Left cardiac atrium (tissue), 4 donors: ENCODE data around the gene TNRC18. TPM values are rescaled to one million over a fixed set of nuclear protein-coding genes. Genes with fewer than 3 reads are reported as not detected.
"Not testable (repeated sequence)": the region's sequence is repeated elsewhere in the genome, so short reads cannot be mapped to it uniquely, and the experiment has no call there.

Source experiments
- ATAC-seq, 2 donors: fragments of 200-7000 bp; cut with Tn5 transposase; one replicate each; pipeline ENCODE4 v1.9.1; 2020; ENCODE audit warnings: mild to moderate bottlenecking in 2 of 2, moderate library complexity in 2 of 2
- DNase-seq: peaks from one replicate; pipeline ENCODE4 v3.0.0-alpha.2; 2020
- intact Hi-C, 2 donors: fragments of 100-400 bp; cut with DNase I; formaldehyde crosslinking; loops; one replicate each; pipeline versions ENCODE4 v1.14.1 to v1.15.1; 2022 to 2023
- total RNA-seq, 2 donors: library from RNA; stranded (reverse); fragmentation: NEBNext Ultra II Directional; extraction: Animal tissue kit (Norgen Biotek cat#: 25700); gene quantifications; one replicate each; pipeline ENCODE4 v1.2.1, GENCODE V29; 2021
- donor health status: DM: no; HTN: yes; CAD: no.
- donor health status: DM: no; HTN: yes; CAD: no; lungs with severe emphysema.
- donor health status: DM: yes; HTN: yes; CAD: no.
- donor health status: Dilated cardiomyopathy.

Gene TNRC18
- total RNA-seq, 2 donors from 2014 or later: 39.4 to 44.7 TPM

GRCh38 chr7:5344342-5344741 is 79.3 kb downstream of the TNRC18 start:
- intact Hi-C loops: no loop called here

GRCh38 chr7:5343884-5344283 is 79.8 kb downstream of the TNRC18 start:
- intact Hi-C loops: no loop called here
- ATAC-seq: no peak
- DNase-seq: no peak

More at GRCh38 chr7:5344342-5344741, 79.3 kb downstream of the TNRC18 start:
- ATAC-seq (no peak), DNase-seq (no peak)

GRCh38 chr7:5342631-5343030 is 81.0 kb downstream of the TNRC18 start:
- intact Hi-C loops: no loop called here
- DNase-seq (no peak), ATAC-seq (no peak)

GRCh38 chr7:5339955-5340354 is 83.7 kb downstream of the TNRC18 start:
- intact Hi-C loops: no loop called here
- DNase-seq (no peak), ATAC-seq (no peak)

GRCh38 chr7:5337047-5337446 is 86.6 kb downstream of the TNRC18 start:
- intact Hi-C loops: no loop called here
- ATAC-seq (no peak), DNase-seq (no peak)

- DNase-seq (no peak), ATAC-seq (no peak)
- intact Hi-C loops: no loop called here
Measured at GRCh38 chr7:5334671-5335070, 89.0 kb downstream of the TNRC18 start.

- ATAC-seq (no peak), DNase-seq (no peak)
- intact Hi-C loops: no loop called here
Measured at GRCh38 chr7:5333121-5334045, 90.3 kb downstream of the TNRC18 start.

GRCh38 chr7:5332579-5332978 is 91.1 kb downstream of the TNRC18 start:
- intact Hi-C loops: no loop called here
- peak in 1 of 2 donors; percentile 18 for ATAC-seq
- no peak for DNase-seq

GRCh38 chr7:5330288-5330687 is 93.3 kb downstream of the TNRC18 start:
- ATAC-seq (no peak), DNase-seq (no peak)
- intact Hi-C loops: no loop called here

GRCh38 chr7:5324961-5325360 is 98.7 kb downstream of the TNRC18 start:
- DNase-seq: no peak
- ATAC-seq: no peak
- intact Hi-C loops: no loop called here

- not testable (repeated sequence) for DNase-seq
Measured at GRCh38 chr7:5323800-5324781, 99.5 kb downstream of the TNRC18 start.

GRCh38 chr7:5322621-5323410 is 100.8 kb downstream of the TNRC18 start:
- intact Hi-C loops: no loop called here
- ATAC-seq: peak in 1 of 2 donors; percentile 28
- no peak for DNase-seq

More at GRCh38 chr7:5323800-5324781, 99.5 kb downstream of the TNRC18 start:
- intact Hi-C loops, ATAC-seq: not testable (repeated sequence)

- intact Hi-C loops: no loop called here
- no peak for ATAC-seq
- DNase-seq: no peak
Measured at GRCh38 chr7:5320802-5321396, 102.7 kb downstream of the TNRC18 start.

- no peak for DNase-seq
- ATAC-seq: no peak
- intact Hi-C loops: no loop called here
Measured at GRCh38 chr7:5320391-5320790, 103.2 kb downstream of the TNRC18 start.

GRCh38 chr7:5318613-5319012 is 105.0 kb downstream of the TNRC18 start:
- intact Hi-C loops, DNase-seq, ATAC-seq: not testable (repeated sequence)

- intact Hi-C loops: no loop called here
- no peak for ATAC-seq
- DNase-seq: no peak
Measured at GRCh38 chr7:5315761-5316160, 107.9 kb downstream of the TNRC18 start.

GRCh38 chr7:5314864-5315263 is 108.8 kb downstream of the TNRC18 start:
- intact Hi-C loops: no loop called here
- no peak for DNase-seq

GRCh38 chr7:5313076-5313885 is 110.4 kb downstream of the TNRC18 start:
- intact Hi-C loops, DNase-seq: not testable (repeated sequence)
- ATAC-seq: peak in 1 of 2 donors; percentile 9

More at GRCh38 chr7:5314864-5315263, 108.8 kb downstream of the TNRC18 start:
- no peak for ATAC-seq
